ENCODE measurements around the gene CNGA3. TPM values are rescaled to one million over a fixed set of nuclear protein-coding genes. Genes with fewer than 3 reads are reported as not detected.

The CNGA3 gene
- total RNA-seq, 1 experiment from 2014 or later, result not detected

DNA sequence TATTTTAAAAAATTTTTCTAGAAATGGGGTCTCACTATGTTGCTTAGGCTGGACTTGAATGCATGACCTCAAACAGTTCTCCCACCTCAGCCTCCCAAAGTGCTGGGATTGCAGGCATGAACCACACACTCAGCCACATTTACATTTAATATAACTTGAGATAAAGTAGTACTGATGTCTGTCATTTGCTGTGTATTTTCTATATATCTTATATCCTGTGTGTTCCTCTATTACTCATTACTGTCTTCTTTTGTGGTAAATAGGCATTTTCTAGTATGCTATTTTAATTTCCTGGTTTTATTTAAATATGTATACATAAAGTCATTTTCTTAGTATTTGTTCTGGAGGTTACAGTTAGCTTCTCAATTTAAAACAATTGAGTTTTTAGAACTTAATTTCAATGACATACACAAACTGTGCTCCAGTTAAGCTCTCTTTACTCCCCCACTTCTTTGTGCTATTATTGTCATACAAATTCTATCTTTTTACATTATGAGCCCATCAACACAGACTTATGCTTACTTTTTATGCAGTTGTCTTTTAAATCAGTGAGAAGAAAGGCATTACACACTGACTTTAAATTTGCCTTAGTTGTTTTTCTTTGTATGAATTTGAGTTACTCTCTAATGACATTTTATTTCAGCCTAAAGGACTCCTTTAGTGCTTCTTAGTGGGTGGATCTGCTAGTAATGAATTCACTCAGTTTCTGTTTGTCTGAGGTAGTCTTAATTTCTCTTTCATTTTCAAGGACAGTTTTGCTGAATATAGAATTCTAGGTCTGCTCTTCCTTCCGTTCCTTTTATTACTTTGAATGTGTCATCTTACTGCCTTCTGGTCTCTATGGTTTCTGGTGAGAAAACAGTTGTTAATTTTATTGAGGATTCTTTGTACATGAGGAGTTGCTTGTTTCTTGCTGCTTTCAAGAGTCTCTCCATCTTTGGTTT lies 92.2 kb downstream of the CNGA3 start:
- Histone ChIP-seq H3K9ac (ENCODE audit: extremely low read depth, insufficient read length, low read length) (no peak overlapping the region), H3K4me2 (ENCODE audit: insufficient read depth, insufficient read length, low read length) (no peak overlapping the region), H3K56ac (ENCODE audit: insufficient read length, low read depth, low read length) (no peak overlapping the region)

More for the DNA sequence above, 92.2 kb downstream of the CNGA3 start:
- H3K36me3 Mint-ChIP-seq (ENCODE audit: insufficient read depth in 1 of 3, low read depth in 3 of 3), result peaks cover 9 to 51% (median 28%) of the 10 kb centered on the region in 3 experiments
- Histone ChIP-seq H3K9me3 (ENCODE audit: control insufficient read depth, low read depth, low read length) (peaks cover 12% of the 10 kb centered on the region), H3T11ph (ENCODE audit: low read length) (no peak overlapping the region), H2AFZ (ENCODE audit: low read length) (no peak overlapping the region), H3K4me1 (ENCODE audit: insufficient read depth, low read length) (no peaks in the 10 kb centered on the region), H4K5ac (ENCODE audit: insufficient read length, low read depth, low read length) (no peak overlapping the region), H2BK120ac (ENCODE audit: low read depth, low read length, poor library complexity, severe bottlenecking) (no peak overlapping the region), H4K20me1 (ENCODE audit: control insufficient read depth, insufficient read depth, insufficient read length) (no peaks in the 10 kb centered on the region), H3K27ac (ENCODE audit: insufficient read length, low read depth, low read length) (no peak overlapping the region), H2BK20ac (ENCODE audit: low read depth, low read length, poor library complexity, severe bottlenecking) (no peak overlapping the region), H2AK5ac (ENCODE audit: insufficient read length, low read length) (no peak overlapping the region), H2BK12ac (ENCODE audit: insufficient read length, low read depth, low read length) (no peak overlapping the region), H3K23ac (ENCODE audit: insufficient read length, low read depth, low read length) (no peak overlapping the region), H3K23me2 (ENCODE audit: insufficient read length, low read depth, low read length, poor library complexity, severe bottlenecking) (no peaks in the 10 kb centered on the region), H3K79me1 (ENCODE audit: insufficient read depth, low read depth, low read length, poor library complexity, severe bottlenecking) (no peaks in the 10 kb centered on the region), H3K18ac (ENCODE audit: insufficient read length, low read depth, low read length) (no peak overlapping the region), H3K4ac (ENCODE audit: low read depth, low read length) (no peak overlapping the region), H3K14ac (ENCODE audit: insufficient read depth, low read length) (no peak overlapping the region), H4K8ac (replicated peaks; ENCODE audit: insufficient read length, low read depth, low read length) (no peak overlapping the region), H3K79me2 (ENCODE audit: insufficient read depth, low read length) (no peaks in the 10 kb centered on the region), H2BK5ac (ENCODE audit: insufficient read length, low read length) (no peak overlapping the region), H3K27me3 (ENCODE audit: insufficient read depth, low read length) (no peaks in the 10 kb centered on the region), H2BK15ac (ENCODE audit: low read depth, low read length) (no peak overlapping the region), H4K91ac (ENCODE audit: insufficient read length, low read depth, low read length) (no peak overlapping the region)
- no peak for DNase-seq
- no peak overlapping the region for H3K4me3 Mint-ChIP-seq
- TF ChIP-seq, protein P1, sequence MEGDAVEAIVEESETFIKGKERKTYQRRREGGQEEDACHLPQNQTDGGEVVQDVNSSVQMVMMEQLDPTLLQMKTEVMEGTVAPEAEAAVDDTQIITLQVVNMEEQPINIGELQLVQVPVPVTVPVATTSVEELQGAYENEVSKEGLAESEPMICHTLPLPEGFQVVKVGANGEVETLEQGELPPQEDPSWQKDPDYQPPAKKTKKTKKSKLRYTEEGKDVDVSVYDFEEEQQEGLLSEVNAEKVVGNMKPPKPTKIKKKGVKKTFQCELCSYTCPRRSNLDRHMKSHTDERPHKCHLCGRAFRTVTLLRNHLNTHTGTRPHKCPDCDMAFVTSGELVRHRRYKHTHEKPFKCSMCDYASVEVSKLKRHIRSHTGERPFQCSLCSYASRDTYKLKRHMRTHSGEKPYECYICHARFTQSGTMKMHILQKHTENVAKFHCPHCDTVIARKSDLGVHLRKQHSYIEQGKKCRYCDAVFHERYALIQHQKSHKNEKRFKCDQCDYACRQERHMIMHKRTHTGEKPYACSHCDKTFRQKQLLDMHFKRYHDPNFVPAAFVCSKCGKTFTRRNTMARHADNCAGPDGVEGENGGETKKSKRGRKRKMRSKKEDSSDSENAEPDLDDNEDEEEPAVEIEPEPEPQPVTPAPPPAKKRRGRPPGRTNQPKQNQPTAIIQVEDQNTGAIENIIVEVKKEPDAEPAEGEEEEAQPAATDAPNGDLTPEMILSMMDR (conservative IDR thresholded peaks at IDR 0.05), result no peak
- peaks cover under 1% of the 10 kb centered on the region; the same call in 1 of the 2 replicates for H3K27me3 Mint-ChIP-seq (ENCODE audit: low read depth)
- peaks cover 47 to 52% of the 10 kb centered on the region in 2 experiments for H3K4me1 Mint-ChIP-seq
- H3K9me3 Mint-ChIP-seq, result peaks cover 46% of the 10 kb centered on the region in 2 experiments
- no CpG with 5 or more reads among the region's 1 CpG for WGBS (ENCODE audit: extremely low coverage, insufficient read length, low lambda C conversion rate)
- H3K27ac Mint-ChIP-seq, result 0 out of 7 replicates have a peak overlapping the region, but pooled peaks of 1 of the 3 experiments have one; percentile 23
